Ishikawa (cell line): ENCODE measurements around the gene NOS1.
A peak's percentile ranks its signal among the peaks of the same experiment; 100 is the strongest.

Experiments
- CEBPB ChIP-seq: IDR thresholded peaks from 2 replicates; pipeline ENCODE4 v1.6.1; 2012
- CREB1 ChIP-seq: IDR thresholded peaks from 2 replicates; pipeline ENCODE4 v1.6.1; 2012; ENCODE audit warnings: low read depth
- EGR1 ChIP-seq: IDR thresholded peaks from 2 replicates; pipeline ENCODE4 v1.6.1; 2012
- EP300 ChIP-seq: IDR thresholded peaks from 2 replicates; pipeline ENCODE4 v1.6.1; 2012; ENCODE audit warnings: borderline replicate concordance
- FOXM1 ChIP-seq: IDR thresholded peaks from 2 replicates; pipeline ENCODE4 v1.6.1; 2012; ENCODE audit warnings: low read depth, borderline replicate concordance
- NFIC ChIP-seq: IDR thresholded peaks from 2 replicates; pipeline ENCODE4 v1.6.1; 2012
- RAD21 ChIP-seq: IDR thresholded peaks from 2 replicates; pipeline ENCODE4 v1.6.1; 2012; ENCODE audit warnings: low read depth
- TAF1 ChIP-seq: IDR thresholded peaks from 2 replicates; pipeline ENCODE4 v1.6.1; 2012; ENCODE audit warnings: low read depth, mild to moderate bottlenecking
- TCF12 ChIP-seq: IDR thresholded peaks from 2 replicates; pipeline ENCODE4 v1.6.1; 2012; ENCODE audit warnings: low read depth
- TEAD4 ChIP-seq: IDR thresholded peaks from 2 replicates; pipeline ENCODE4 v1.6.1; 2012
- USF1 ChIP-seq: IDR thresholded peaks from 2 replicates; pipeline ENCODE4 v1.6.1; 2012
- YY1 ChIP-seq: IDR thresholded peaks from 2 replicates; pipeline ENCODE4 v1.6.1; 2012; ENCODE audit warnings: low read depth
- ZBTB7A ChIP-seq: IDR thresholded peaks from 2 replicates; pipeline ENCODE4 v1.6.1; 2012; ENCODE audit warnings: low read depth
- TF ChIP-seq, protein P1 (sequence below): IDR thresholded peaks from 2 replicates; pipeline ENCODE4 v1.6.1; 2012
- TF ChIP-seq, protein P2 (sequence below): IDR thresholded peaks from 2 replicates; pipeline ENCODE4 v1.6.1; 2012; ENCODE audit warnings: low read depth, mild to moderate bottlenecking

The NOS1 gene

DNA sequence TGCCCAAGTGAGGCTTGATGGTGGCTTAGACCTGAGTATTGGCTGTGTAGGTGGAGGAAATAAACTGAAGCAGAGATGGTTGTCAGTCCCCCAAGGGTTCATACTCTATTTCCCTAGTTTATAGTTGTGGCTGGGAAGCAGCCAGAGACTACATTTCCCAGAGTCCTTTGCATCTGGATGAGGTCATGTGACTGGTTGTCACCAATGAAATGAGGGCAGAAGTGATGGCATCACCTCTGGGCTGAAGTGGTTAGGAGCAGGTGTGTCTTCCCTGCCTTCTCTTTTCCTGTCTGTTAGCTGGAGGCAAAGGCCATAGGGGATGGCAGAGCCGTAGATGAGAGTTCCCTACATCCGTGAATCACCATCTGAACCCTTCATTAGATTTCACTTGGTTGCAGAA is 16.3 kb upstream of the NOS1 start:
- TF ChIP-seq EP300 (no peak), USF1 (peak; percentile 86)

GRCh38 chr12:117370588-117370987 is 9.2 kb upstream of the NOS1 start:
- no peak for TF ChIP-seq TAF1
- TF ChIP-seq CEBPB = no peak
- TF ChIP-seq, protein P1, sequence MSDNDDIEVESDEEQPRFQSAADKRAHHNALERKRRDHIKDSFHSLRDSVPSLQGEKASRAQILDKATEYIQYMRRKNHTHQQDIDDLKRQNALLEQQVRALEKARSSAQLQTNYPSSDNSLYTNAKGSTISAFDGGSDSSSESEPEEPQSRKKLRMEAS = no peak
- TF ChIP-seq USF1 = no peak
- TF ChIP-seq RAD21 = no peak
- no peak for TF ChIP-seq CREB1
- no peak for TF ChIP-seq EGR1
- TF ChIP-seq, protein P2, sequence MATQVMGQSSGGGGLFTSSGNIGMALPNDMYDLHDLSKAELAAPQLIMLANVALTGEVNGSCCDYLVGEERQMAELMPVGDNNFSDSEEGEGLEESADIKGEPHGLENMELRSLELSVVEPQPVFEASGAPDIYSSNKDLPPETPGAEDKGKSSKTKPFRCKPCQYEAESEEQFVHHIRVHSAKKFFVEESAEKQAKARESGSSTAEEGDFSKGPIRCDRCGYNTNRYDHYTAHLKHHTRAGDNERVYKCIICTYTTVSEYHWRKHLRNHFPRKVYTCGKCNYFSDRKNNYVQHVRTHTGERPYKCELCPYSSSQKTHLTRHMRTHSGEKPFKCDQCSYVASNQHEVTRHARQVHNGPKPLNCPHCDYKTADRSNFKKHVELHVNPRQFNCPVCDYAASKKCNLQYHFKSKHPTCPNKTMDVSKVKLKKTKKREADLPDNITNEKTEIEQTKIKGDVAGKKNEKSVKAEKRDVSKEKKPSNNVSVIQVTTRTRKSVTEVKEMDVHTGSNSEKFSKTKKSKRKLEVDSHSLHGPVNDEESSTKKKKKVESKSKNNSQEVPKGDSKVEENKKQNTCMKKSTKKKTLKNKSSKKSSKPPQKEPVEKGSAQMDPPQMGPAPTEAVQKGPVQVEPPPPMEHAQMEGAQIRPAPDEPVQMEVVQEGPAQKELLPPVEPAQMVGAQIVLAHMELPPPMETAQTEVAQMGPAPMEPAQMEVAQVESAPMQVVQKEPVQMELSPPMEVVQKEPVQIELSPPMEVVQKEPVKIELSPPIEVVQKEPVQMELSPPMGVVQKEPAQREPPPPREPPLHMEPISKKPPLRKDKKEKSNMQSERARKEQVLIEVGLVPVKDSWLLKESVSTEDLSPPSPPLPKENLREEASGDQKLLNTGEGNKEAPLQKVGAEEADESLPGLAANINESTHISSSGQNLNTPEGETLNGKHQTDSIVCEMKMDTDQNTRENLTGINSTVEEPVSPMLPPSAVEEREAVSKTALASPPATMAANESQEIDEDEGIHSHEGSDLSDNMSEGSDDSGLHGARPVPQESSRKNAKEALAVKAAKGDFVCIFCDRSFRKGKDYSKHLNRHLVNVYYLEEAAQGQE = no peak
- TF ChIP-seq EP300 = no peak

DNA sequence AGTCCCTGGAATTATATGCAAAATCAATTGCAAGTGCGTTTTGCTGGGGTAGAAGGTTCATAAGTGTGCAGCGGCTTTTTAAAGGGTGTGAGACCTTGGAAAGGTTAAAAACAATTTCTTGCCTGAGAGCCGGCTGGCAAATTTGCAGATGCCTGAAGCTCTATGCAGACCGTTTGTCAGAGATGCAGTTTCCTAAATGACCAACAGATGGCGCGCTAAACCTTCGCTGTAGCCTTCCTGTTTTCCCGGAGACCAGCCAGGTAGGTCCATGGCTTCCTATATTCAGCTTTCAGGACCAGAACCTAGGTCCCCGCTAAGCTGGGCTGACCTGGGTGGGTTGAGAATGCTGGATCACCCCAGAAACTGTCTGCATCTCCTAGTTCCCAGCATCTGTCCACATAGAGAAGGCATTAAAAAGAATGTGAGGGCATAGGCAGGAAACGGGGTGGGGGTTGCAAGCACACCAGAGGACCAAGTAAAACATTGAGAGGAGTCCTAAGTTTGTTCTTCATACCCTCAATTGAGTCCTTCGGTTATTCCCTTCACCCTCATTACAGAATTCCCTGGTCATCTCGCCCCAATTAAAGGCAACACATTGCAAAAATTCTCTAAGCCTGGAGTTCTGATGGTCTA is 5.7 kb upstream of the NOS1 start:
- no peak for TF ChIP-seq EP300
- no peak for TF ChIP-seq TCF12
- no peak for TF ChIP-seq NFIC
- TF ChIP-seq TEAD4 = no peak
- TF ChIP-seq, protein P1 = no peak
- TF ChIP-seq TAF1 = no peak
- peak; percentile 89 for TF ChIP-seq RAD21

GRCh38 chr12:117365049-117365616 is 3.7 kb upstream of the NOS1 start:
- no peak for TF ChIP-seq EGR1
- TF ChIP-seq, protein P2 = no peak
- TF ChIP-seq YY1 = no peak
- TF ChIP-seq RAD21 = no peak
- TF ChIP-seq EP300 = no peak
- no peak for TF ChIP-seq CREB1
- TF ChIP-seq USF1 = no peak
- no peak for TF ChIP-seq CEBPB
- TF ChIP-seq FOXM1 = no peak
- TF ChIP-seq TCF12 = no peak
- TF ChIP-seq, protein P1 = no peak
- TF ChIP-seq ZBTB7A = no peak
- TF ChIP-seq NFIC = no peak
- TF ChIP-seq TEAD4 = no peak
- no peak for TF ChIP-seq TAF1

- TF ChIP-seq, protein P2 = no peak
- TF ChIP-seq TAF1 = no peak
- no peak for TF ChIP-seq EGR1
- no peak for TF ChIP-seq NFIC
- TF ChIP-seq CREB1 = no peak
- no peak for TF ChIP-seq ZBTB7A
- TF ChIP-seq TEAD4 = no peak
- TF ChIP-seq YY1 = no peak
- no peak for TF ChIP-seq USF1
Measured at GRCh38 chr12:117363953-117364486, 2.6 kb upstream of the NOS1 start.
